MM.1S (cell line): ENCODE measurements around the gene SYT2.

Source experiments
- DNase-seq: peaks from one replicate; pipeline ENCODE4 v3.0.0-alpha.2; 2015
- H2AFZ ChIP-seq: fragments of 300-600 bp; sonication (generic); 2 replicates; pipeline ENCODE4 v1.6.0; 2016; ENCODE audit warnings: antibody characterized with exemption, low read length
- H3F3A ChIP-seq: fragments of 300-600 bp; sonication (generic); 2 replicates; pipeline ENCODE4 v1.6.1; 2016; ENCODE audit warnings: mild to moderate bottlenecking, antibody characterized with exemption, low read length, moderate library complexity, mixed read lengths; ENCODE audit not compliant: insufficient read depth
- H3K27ac ChIP-seq: fragments of 300-600 bp; sonication (generic); 2 replicates; pipeline ENCODE4 v1.5.1; 2016; ENCODE audit warnings: mild to moderate bottlenecking, low read length
- H3K27me3 ChIP-seq: fragments of 300-600 bp; sonication (generic); replicated peaks from 2 replicates; pipeline ENCODE4 v1.6.0; 2016; ENCODE audit warnings: low read length; ENCODE audit not compliant: insufficient read depth
- H3K36me3 ChIP-seq: fragments of 300-600 bp; sonication (generic); replicated peaks from 2 replicates; pipeline ENCODE4 v1.6.1; 2016; ENCODE audit warnings: mild to moderate bottlenecking, low read length, mixed read lengths; ENCODE audit not compliant: insufficient read depth
- H3K4me1 ChIP-seq: fragments of 300-600 bp; sonication (generic); 2 replicates; pipeline ENCODE4 v1.6.1; 2016; ENCODE audit warnings: low read length, mixed read lengths
- H3K4me2 ChIP-seq: fragments of 300-600 bp; sonication (generic); 2 replicates; pipeline ENCODE4 v1.6.0; 2016; ENCODE audit warnings: low read depth, low read length
- H3K4me3 ChIP-seq: fragments of 300-600 bp; sonication (generic); 2 replicates; pipeline ENCODE4 v1.5.1; 2016; ENCODE audit warnings: low read length, mixed read lengths
- H3K79me2 ChIP-seq: fragments of 300-600 bp; sonication (generic); 2 replicates; pipeline ENCODE4 v1.6.1; 2016; ENCODE audit warnings: mixed run types, low read length, mixed read lengths
- H3K9ac ChIP-seq: fragments of 300-600 bp; sonication (generic); 2 replicates; pipeline ENCODE4 v1.6.1; 2016; ENCODE audit warnings: low read length, mixed read lengths
- H3K9me2 ChIP-seq: fragments of 300-600 bp; sonication (generic); replicated peaks from 2 replicates; pipeline ENCODE4 v1.6.1; 2016; ENCODE audit warnings: mild to moderate bottlenecking, low read length, mixed read lengths; ENCODE audit not compliant: insufficient read depth
- H3K9me3 ChIP-seq: fragments of 300-600 bp; sonication (generic); replicated peaks from 2 replicates; pipeline ENCODE4 v1.6.1; 2016; ENCODE audit warnings: mild to moderate bottlenecking, low read length, mixed read lengths; ENCODE audit not compliant: insufficient read depth
- H4K20me1 ChIP-seq: fragments of 300-600 bp; sonication (generic); 2 replicates; pipeline ENCODE4 v1.6.1; 2016; ENCODE audit warnings: mild to moderate bottlenecking, low read length, moderate library complexity, mixed read lengths; ENCODE audit not compliant: insufficient read depth
- EZH2 ChIP-seq: fragments of 300-600 bp; sonication (generic); optimal IDR thresholded peaks from 2 replicates; pipeline ENCODE3; 2017; ENCODE audit warnings: low read depth, mild to moderate bottlenecking, antibody characterized with exemption, low read length, mixed read lengths
- EZH2phosphoT487 ChIP-seq: fragments of 300-600 bp; sonication (generic); IDR thresholded peaks from 2 replicates; pipeline ENCODE4 v1.6.1; 2018; ENCODE audit warnings: antibody characterized with exemption, low read length
- TF ChIP-seq, protein P1 (sequence below): fragments of 300-600 bp; sonication (generic); IDR thresholded peaks from 2 replicates; pipeline ENCODE4 v1.5.1; 2016; ENCODE audit warnings: antibody characterized with exemption, low read length, mixed read lengths

SYT2 gene

GRCh38 chr1:202567738-202568137 is 142.5 kb downstream of the SYT2 start:
- Histone ChIP-seq H3K9me3 (no peaks in the 10 kb centered on the region), H3K27me3 (no peaks in the 10 kb centered on the region), H3K9ac (no peak overlapping the region), H3K4me1 (peaks cover 68% of the 10 kb centered on the region), H2AFZ (no peak overlapping the region), H3K9me2 (no peaks in the 10 kb centered on the region), H3K4me2 (no peak overlapping the region), H3K27ac (no peak overlapping the region), H3K4me3 (no peak overlapping the region), H4K20me1 (no peaks in the 10 kb centered on the region), H3K36me3 (no peaks in the 10 kb centered on the region), H3K79me2 (no peaks in the 10 kb centered on the region), H3F3A (peaks cover 31% of the 10 kb centered on the region)
- no peak for TF ChIP-seq EZH2phosphoT487
- TF ChIP-seq, protein P1, sequence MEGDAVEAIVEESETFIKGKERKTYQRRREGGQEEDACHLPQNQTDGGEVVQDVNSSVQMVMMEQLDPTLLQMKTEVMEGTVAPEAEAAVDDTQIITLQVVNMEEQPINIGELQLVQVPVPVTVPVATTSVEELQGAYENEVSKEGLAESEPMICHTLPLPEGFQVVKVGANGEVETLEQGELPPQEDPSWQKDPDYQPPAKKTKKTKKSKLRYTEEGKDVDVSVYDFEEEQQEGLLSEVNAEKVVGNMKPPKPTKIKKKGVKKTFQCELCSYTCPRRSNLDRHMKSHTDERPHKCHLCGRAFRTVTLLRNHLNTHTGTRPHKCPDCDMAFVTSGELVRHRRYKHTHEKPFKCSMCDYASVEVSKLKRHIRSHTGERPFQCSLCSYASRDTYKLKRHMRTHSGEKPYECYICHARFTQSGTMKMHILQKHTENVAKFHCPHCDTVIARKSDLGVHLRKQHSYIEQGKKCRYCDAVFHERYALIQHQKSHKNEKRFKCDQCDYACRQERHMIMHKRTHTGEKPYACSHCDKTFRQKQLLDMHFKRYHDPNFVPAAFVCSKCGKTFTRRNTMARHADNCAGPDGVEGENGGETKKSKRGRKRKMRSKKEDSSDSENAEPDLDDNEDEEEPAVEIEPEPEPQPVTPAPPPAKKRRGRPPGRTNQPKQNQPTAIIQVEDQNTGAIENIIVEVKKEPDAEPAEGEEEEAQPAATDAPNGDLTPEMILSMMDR, result no peak
- TF ChIP-seq EZH2, result no peak
- DNase-seq, result no peak

DNA sequence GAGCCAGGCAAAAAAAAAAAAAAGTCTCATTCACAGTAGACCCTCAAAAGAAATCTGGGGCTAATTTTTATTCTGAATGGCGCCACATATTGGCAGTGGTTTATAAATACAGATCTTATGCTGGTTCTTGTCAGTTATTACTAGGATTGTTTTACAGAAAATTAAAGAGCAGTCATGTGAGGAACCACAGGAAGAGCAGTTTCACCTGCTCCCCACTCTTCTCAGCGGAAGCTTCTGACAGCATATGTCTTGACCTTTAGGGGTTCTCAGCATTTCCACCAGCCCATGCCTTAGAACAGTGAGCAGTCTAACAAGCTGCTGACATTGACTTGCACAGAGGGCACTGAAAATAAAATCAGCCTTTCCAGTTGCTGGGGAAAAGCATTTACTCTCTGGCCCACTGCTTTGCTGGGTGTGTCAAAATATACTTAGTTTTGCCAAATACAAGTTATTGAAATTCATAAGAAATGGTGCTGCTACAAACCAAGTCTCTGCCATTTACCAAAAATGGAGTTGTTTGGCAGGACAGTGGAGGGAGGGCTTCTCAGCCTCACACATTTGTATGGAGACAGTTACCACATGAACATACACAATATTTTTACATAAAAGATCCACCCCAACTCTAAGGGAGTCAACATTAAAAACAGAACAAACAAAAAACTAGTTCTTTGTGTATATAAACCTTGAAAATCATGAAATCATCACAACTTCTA is 144.2 kb downstream of the SYT2 start:
- H2AFZ ChIP-seq, result 0 out of 2 replicates have a peak overlapping the region, but pooled peaks have one; percentile 6
- no peaks in the 10 kb centered on the region for H3K27me3 ChIP-seq
- H3K9ac ChIP-seq, result peak overlapping the region; percentile 8; the same call in 1 of the 2 replicates
- H3K79me2 ChIP-seq, result no peaks in the 10 kb centered on the region
- H3K36me3 ChIP-seq, result no peaks in the 10 kb centered on the region
- peak overlapping the region; percentile 72 for H3K27ac ChIP-seq
- no peak overlapping the region for H3K4me3 ChIP-seq
- H3K9me3 ChIP-seq, result no peaks in the 10 kb centered on the region
- peak overlapping the region; percentile 46 for H3K4me2 ChIP-seq
- no peak for TF ChIP-seq EZH2
- TF ChIP-seq, protein P1, result peak; percentile 42
- H3F3A ChIP-seq, result peaks cover 43% of the 10 kb centered on the region
- H3K9me2 ChIP-seq, result no peaks in the 10 kb centered on the region
- peaks cover 84% of the 10 kb centered on the region for H3K4me1 ChIP-seq
- no peaks in the 10 kb centered on the region for H4K20me1 ChIP-seq
- DNase-seq, result peak; percentile 90

GRCh38 chr1:202564958-202565495 is 145.2 kb downstream of the SYT2 start:
- Histone ChIP-seq H3K9me2 (no peaks in the 10 kb centered on the region), H3K27me3 (no peaks in the 10 kb centered on the region), H3K79me2 (no peaks in the 10 kb centered on the region), H3K9ac (peak overlapping the region; percentile 9; the same call in 1 of the 2 replicates), H3K4me1 (peaks cover 88% of the 10 kb centered on the region), H3K4me3 (no peak overlapping the region), H3K27ac (peak overlapping the region; percentile 72), H3K9me3 (no peaks in the 10 kb centered on the region), H2AFZ (no peak overlapping the region), H3F3A (peaks cover 44% of the 10 kb centered on the region), H4K20me1 (no peaks in the 10 kb centered on the region), H3K4me2 (peak overlapping the region; percentile 46), H3K36me3 (no peaks in the 10 kb centered on the region)
- TF ChIP-seq EZH2, result no peak
- TF ChIP-seq, protein P1, result no peak
- TF ChIP-seq EZH2phosphoT487, result no peak
- peak; percentile 69 for DNase-seq
